H1 (cell line): Measurements from ENCODE around the gene KIF13A. TPM values are rescaled to one million over a fixed set of nuclear protein-coding genes. Genes with fewer than 3 reads are reported as not detected.

ENCODE experiments used
- CTCF ChIA-PET: fragments of 300-600 bp; sonication (Branson Sonifier 250); formaldehyde crosslinking; loops from one replicate; lab custom pipeline; 2021; ENCODE audit not compliant: partially characterized antibody; lab: Charles Lee
- POLR2A ChIA-PET: fragments of 300-600 bp; sonication (Branson Sonifier 250); formaldehyde crosslinking; loops from one replicate; lab custom pipeline; 2021; ENCODE audit warnings: inconsistent platforms; ENCODE audit not compliant: partially characterized antibody; lab: Charles Lee
- DNase-seq, 2 experiments: peaks; one replicate each; pipeline versions ENCODE4 v3.0.0 to v3.0.0-alpha.2; 2010 to 2022; ENCODE audit warnings: low spot score in 2 of 2, low read depth in 1 of 2, mixed read lengths in 1 of 2
- FAIRE-seq: peaks from 2 replicates; lab custom pipeline; 2011; peaks lifted over from hg19 to GRCh38; lab: Jason Lieb, UNC
- H2AFZ ChIP-seq: 2 replicates; pipeline ENCODE4 v1.8.1; 2012; ENCODE audit warnings: low read length, inconsistent platforms
- H2AK5ac ChIP-seq: 2 replicates; pipeline ENCODE4 v1.6.1; 2013; ENCODE audit warnings: low read depth, low read length
- H2BK120ac ChIP-seq: replicated peaks from 2 replicates; pipeline ENCODE3; 2013; ENCODE audit warnings: low read depth, low read length, inconsistent platforms
- H2BK12ac ChIP-seq: 2 replicates; pipeline ENCODE4 v1.6.1; 2013; ENCODE audit warnings: low read depth, low read length
- H2BK15ac ChIP-seq: 2 replicates; pipeline ENCODE4 v1.6.1; 2013; ENCODE audit warnings: low read length
- H2BK20ac ChIP-seq: 2 replicates; pipeline ENCODE4 v1.6.1; 2013; ENCODE audit warnings: low read length
- H2BK5ac ChIP-seq: 2 replicates; pipeline ENCODE4 v1.6.1; 2013; ENCODE audit warnings: low read depth, low read length
- H3K14ac ChIP-seq: 2 replicates; pipeline ENCODE4 v1.6.1; 2013; ENCODE audit warnings: inconsistent platforms; ENCODE audit not compliant: insufficient read length
- H3K18ac ChIP-seq: 2 replicates; pipeline ENCODE4 v1.6.1; 2013; ENCODE audit warnings: low read length; ENCODE audit errors: extremely low read depth
- H3K23ac ChIP-seq: 2 replicates; pipeline ENCODE4 v1.6.1; 2013; ENCODE audit warnings: inconsistent platforms; ENCODE audit not compliant: insufficient read length
- H3K23me2 ChIP-seq: 2 replicates; pipeline ENCODE4 v1.6.1; 2013; ENCODE audit warnings: low read depth, low read length
- H3K27ac ChIP-seq: 2 replicates; pipeline ENCODE4 v1.6.1; 2011; ENCODE audit warnings: low read depth, low read length, inconsistent platforms
- H3K27me3 ChIP-seq, 4 experiments: replicated peaks in 1 of 4; 1 replicate in 1 of 4; 2 replicates in 3 of 4; pipeline versions ENCODE4 v1.6.1 to v1.8.1; 2011 to 2013; ENCODE audit warnings: low read length in 3 of 4, mild to moderate bottlenecking in 3 of 4, inconsistent platforms in 2 of 4, mixed read lengths in 2 of 4, moderate library complexity in 1 of 4; ENCODE audit not compliant: control insufficient read depth in 3 of 4, insufficient read depth in 3 of 4; ENCODE audit errors: extremely low read depth in 1 of 4
- H3K36me3 ChIP-seq, 4 experiments: 2 replicates each; pipeline versions ENCODE4 v1.6.1 to v1.8.1; 2011 to 2013; ENCODE audit warnings: mild to moderate bottlenecking in 4 of 4, low read length in 3 of 4, moderate library complexity in 2 of 4, control low read depth in 1 of 4, inconsistent platforms in 1 of 4; ENCODE audit not compliant: insufficient read depth in 4 of 4, control insufficient read depth in 2 of 4
- H3K4ac ChIP-seq: replicated peaks from 2 replicates; pipeline ENCODE3; 2013; ENCODE audit warnings: low read length, low read depth, mixed read lengths, inconsistent platforms; ENCODE audit not compliant: insufficient read length
- H3K4me1 ChIP-seq, 4 experiments: replicated peaks in 1 of 4; 1 replicate in 1 of 4; 2 replicates in 3 of 4; pipeline versions ENCODE4 v1.6.1 to v1.8.1; 2011 to 2013; ENCODE audit warnings: low read length in 3 of 4, inconsistent platforms in 2 of 4, mixed read lengths in 1 of 4; ENCODE audit not compliant: insufficient read depth in 4 of 4, control insufficient read depth in 3 of 4
- H3K4me2 ChIP-seq, 2 experiments: 2 replicates each; pipeline versions ENCODE4 v1.6.1 to v1.8.1; 2011 to 2013; ENCODE audit warnings: low read depth in 2 of 2, low read length in 2 of 2, control low read depth in 1 of 2, inconsistent platforms in 1 of 2, mild to moderate bottlenecking in 1 of 2; ENCODE audit not compliant: insufficient read depth in 1 of 2
- H3K4me3 ChIP-seq, 4 experiments: fragments of 200-600, 300-600 bp in 1 of 4; sonication (generic), shearing (Covaris generic), sonication (Bioruptor Twin) in 1 of 4; 2 replicates each; pipeline versions ENCODE4 v1.5.1 to v1.8.1; 2011 to 2016; ENCODE audit warnings: low read length in 4 of 4, low read depth in 3 of 4, control low read depth in 2 of 4, inconsistent platforms in 2 of 4, mild to moderate bottlenecking in 2 of 4, mixed read lengths in 1 of 4, moderate library complexity in 1 of 4; ENCODE audit not compliant: insufficient read depth in 2 of 4; ENCODE audit errors: extremely low read depth in 1 of 4
- H3K56ac ChIP-seq: replicated peaks from 2 replicates; pipeline ENCODE3; 2013; ENCODE audit warnings: low read depth, mild to moderate bottlenecking, mixed read lengths, low read length, inconsistent platforms; ENCODE audit not compliant: insufficient read length
- H3K79me1 ChIP-seq: 2 replicates; pipeline ENCODE4 v1.6.1; 2013; ENCODE audit warnings: low read depth, low read length, control low read depth
- H3K79me2 ChIP-seq, 2 experiments: 2 replicates each; pipeline versions ENCODE4 v1.6.1 to v1.8.1; 2012 to 2013; ENCODE audit warnings: low read length in 2 of 2, mild to moderate bottlenecking in 2 of 2, inconsistent platforms in 1 of 2; ENCODE audit not compliant: insufficient read depth in 2 of 2, control insufficient read depth in 1 of 2
- H3K9ac ChIP-seq, 4 experiments: replicated peaks in 1 of 4; 1 replicate in 1 of 4; 2 replicates in 3 of 4; pipeline versions ENCODE4 v1.6.1 to v1.8.1; 2011 to 2013; ENCODE audit warnings: low read depth in 3 of 4, low read length in 3 of 4, control low read depth in 2 of 4, mild to moderate bottlenecking in 2 of 4, moderate library complexity in 2 of 4, inconsistent platforms in 1 of 4; ENCODE audit errors: extremely low read depth in 1 of 4
- H3K9me3 ChIP-seq, 2 experiments: 2 replicates each; pipeline versions ENCODE4 v1.6.1 to v1.8.1; 2012 to 2013; ENCODE audit warnings: mild to moderate bottlenecking in 2 of 2, moderate library complexity in 2 of 2, control low read depth in 1 of 2, inconsistent platforms in 1 of 2, low read depth in 1 of 2, low read length in 1 of 2, mixed read lengths in 1 of 2; ENCODE audit not compliant: insufficient read depth in 2 of 2
- H4K20me1 ChIP-seq, 2 experiments: replicated peaks in 1 of 2; 2 replicates each; pipeline versions ENCODE3 to v1.8.1; 2011 to 2013; ENCODE audit warnings: inconsistent platforms in 2 of 2, low read length in 2 of 2, mild to moderate bottlenecking in 1 of 2; ENCODE audit not compliant: insufficient read depth in 2 of 2, control insufficient read depth in 1 of 2
- H4K5ac ChIP-seq: 2 replicates; pipeline ENCODE4 v1.6.1; 2013; ENCODE audit warnings: low read length, low read depth, mixed read lengths, inconsistent platforms; ENCODE audit not compliant: insufficient read length
- H4K8ac ChIP-seq: 2 replicates; pipeline ENCODE4 v1.8.0; 2013; ENCODE audit warnings: mild to moderate bottlenecking, moderate library complexity, low read length, inconsistent platforms; ENCODE audit not compliant: insufficient read depth; ENCODE audit errors: extremely low read depth
- H4K91ac ChIP-seq: replicated peaks from 2 replicates; pipeline ENCODE3; 2013; ENCODE audit warnings: low read length, mixed read lengths, inconsistent platforms; ENCODE audit not compliant: insufficient read length
- KDM4A ChIP-seq: IDR thresholded peaks from one replicate; pipeline ENCODE4 v1.7.1; 2012; ENCODE audit warnings: low read depth, mild to moderate bottlenecking, moderate library complexity, low read length, inconsistent platforms; ENCODE audit not compliant: severe bottlenecking
- POLR2A ChIP-seq, 2 experiments: IDR thresholded peaks; 1 replicate in 1 of 2; 2 replicates in 1 of 2; pipeline ENCODE4 v1.6.1; 2011; ENCODE audit warnings: low read depth in 2 of 2, low read length in 2 of 2, mild to moderate bottlenecking in 2 of 2; ENCODE audit errors: control extremely low read depth in 1 of 2
- RBBP5 ChIP-seq: IDR thresholded peaks from 2 replicates; pipeline ENCODE4 v1.7.1; 2012; ENCODE audit warnings: low read depth, mild to moderate bottlenecking, inconsistent platforms, low read length, moderate library complexity, borderline replicate concordance
- RNF2 ChIP-seq: fragments of 200-900, 300-1000 bp; sonication (generic); IDR thresholded peaks from 2 replicates; pipeline ENCODE4 v1.7.1; 2016; ENCODE audit warnings: borderline replicate concordance, low read depth, mild to moderate bottlenecking, antibody characterized with exemption, low read length; ENCODE audit not compliant: poor library complexity, severe bottlenecking; ENCODE audit errors: missing control alignments
- TEAD4 ChIP-seq: IDR thresholded peaks from 2 replicates; pipeline ENCODE4 v1.6.1; 2012; ENCODE audit warnings: low read depth, low read length, inconsistent platforms, mixed read lengths
- WGBS, 2 experiments: shearing (Covaris generic) in 1 of 2; methylation state at CpG; one replicate each; pipeline versions ENCODE4 v1.1.6 to v1.1.7; 2013 to 2015; ENCODE audit warnings: low lambda C conversion rate in 2 of 2, mixed read lengths in 2 of 2, inconsistent platforms in 1 of 2, low coverage in 1 of 2, missing lambda C conversion rate in 1 of 2; ENCODE audit not compliant: insufficient replicate concordance in 2 of 2, insufficient coverage in 1 of 2, insufficient read length in 1 of 2; ENCODE audit errors: extremely low coverage in 1 of 2, missing lambda C conversion rate in 1 of 2; 5-methylcytosine and 5-hydroxymethylcytosine counted together
- polyA plus RNA-seq, 7 experiments: library from polyadenylated mRNA; depleted of rRNA in 3 of 7; stranded (reverse) in 5 of 7; unstranded in 2 of 7; fragments of >200 nt in 5 of 7; fragments of 200-250 nt in 2 of 7; gene quantifications; 1 replicate in 5 of 7; 2 replicates in 1 of 7; 4 replicates in 1 of 7; pipeline versions ENCODE4 v1.2.1 to v1.2.3, GENCODE V29; 2011 to 2013; ENCODE audit warnings: missing spikeins in 2 of 7, mixed read lengths in 2 of 7
- total RNA-seq: library from RNA; stranded (reverse); fragmentation: NEBNext Ultra II Directional; extraction: Animal tissue kit (Norgen Biotek cat#: 25700); gene quantifications from 2 replicates; pipeline ENCODE4 v1.2.1, GENCODE V29; 2021

Gene KIF13A
- total and polyA plus RNA-seq, 2 of the 8 experiments (the other 6 are each of a cell fraction or from before 2014, with no cell fraction given) = 14.7 to 40.8 TPM

DNA sequence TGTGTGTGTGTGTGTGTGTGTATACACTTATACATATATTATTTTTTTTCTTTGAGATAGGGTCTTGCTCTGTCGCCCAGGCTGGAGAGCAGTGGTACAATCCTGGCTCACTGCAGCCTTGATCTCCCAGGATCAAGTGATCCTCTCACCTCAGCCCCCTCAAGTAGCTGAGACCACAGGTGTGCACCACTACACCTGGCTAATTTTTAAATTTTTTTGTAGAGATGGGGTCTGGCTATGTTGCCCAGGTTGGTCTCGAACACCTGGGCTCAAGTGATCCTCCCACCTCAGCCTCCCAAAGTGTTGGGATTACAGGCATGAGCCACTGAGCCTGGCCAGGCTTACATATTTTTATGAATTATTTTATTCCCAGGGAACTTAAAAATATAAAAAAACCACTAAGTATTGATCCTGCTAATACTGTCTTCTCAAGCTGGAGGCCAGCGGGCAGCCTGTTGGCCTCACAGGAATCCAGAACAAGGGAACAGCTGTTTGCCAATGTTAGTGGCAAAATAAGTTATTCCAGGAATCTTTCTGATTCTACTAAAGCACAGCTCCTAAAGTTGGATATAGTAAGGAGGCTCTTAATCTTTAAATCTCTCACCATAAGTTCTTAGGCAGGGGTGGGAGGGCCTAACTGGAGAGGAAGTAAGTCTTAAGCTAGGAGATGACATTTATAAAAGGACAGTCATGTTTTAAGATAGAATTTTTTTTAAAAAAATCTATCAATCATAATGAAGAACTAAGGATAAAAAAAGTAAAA lies 145.2 kb downstream of the KIF13A start:
- no peak overlapping the region for H4K5ac ChIP-seq
- H3K4me1 ChIP-seq = peaks cover 0 to 6% (median 2%) of the 10 kb centered on the region in 4 experiments; a peak in 2 of 7 replicates
- POLR2A ChIA-PET = no interaction called here
- no peaks in the 10 kb centered on the region for H4K20me1 ChIP-seq
- no peak overlapping the region for H3K9ac ChIP-seq
- H3K23me2 ChIP-seq = no peaks in the 10 kb centered on the region
- no peak overlapping the region for H2BK15ac ChIP-seq
- FAIRE-seq (no peak), DNase-seq (no peak)
- no peaks in the 10 kb centered on the region for H3K79me2 ChIP-seq
- CTCF ChIA-PET = interaction anchor here (0.5 to 1.1 kb wide), 4 partner anchors 9 to 617 kb away, joined by 3 to 4 read pairs (median 3); no protein-coding TSS in a partner anchor
- no peak overlapping the region for H4K8ac ChIP-seq
- H3K4ac ChIP-seq = no peak overlapping the region
- H3K27ac ChIP-seq = no peak overlapping the region
- H3K79me1 ChIP-seq = no peaks in the 10 kb centered on the region
- no peak overlapping the region for H3K4me2 ChIP-seq
- H3K23ac ChIP-seq = no peak overlapping the region
- no peak overlapping the region for H2BK120ac ChIP-seq
- H3K14ac ChIP-seq = no peak overlapping the region
- H3K4me3 ChIP-seq = no peak overlapping the region
- TF ChIP-seq RNF2 = no peak
- TF ChIP-seq KDM4A = no peak
- no peak for TF ChIP-seq TEAD4
- no peak for TF ChIP-seq RBBP5
- no peak for TF ChIP-seq POLR2A (IDR thresholded peaks at IDR 0.05; ENCODE audit: control extremely low read depth in 1 of 2, low read depth in 2 of 2, low read length in 2 of 2)
- WGBS, 2 experiments = 95% methylated on average over 3 of the region's 3 CpGs; no CpG with 5 or more reads in 1 of the 2 experiments
- H3K36me3 ChIP-seq = peaks cover 0 to 3% (median 1%) of the 10 kb centered on the region in 4 experiments; a peak in 3 of 8 replicates
- no peak overlapping the region for H4K91ac ChIP-seq
- no peak overlapping the region for H3K56ac ChIP-seq
- H3K9me3 ChIP-seq = no peaks in the 10 kb centered on the region
- H2AK5ac ChIP-seq = no peak overlapping the region
- no peak overlapping the region for H2BK5ac ChIP-seq
- no peak overlapping the region for H2AFZ ChIP-seq
- H3K18ac ChIP-seq = no peak overlapping the region
- peaks cover 0 to 1% (median 0%) of the 10 kb centered on the region in 4 experiments; a peak in 1 of 7 replicates for H3K27me3 ChIP-seq
- H2BK12ac ChIP-seq = no peak overlapping the region
- no peak overlapping the region for H2BK20ac ChIP-seq
